Measurements from ENCODE around the gene TBXAS1. TPM values are rescaled to one million over a fixed set of nuclear protein-coding genes. Genes with fewer than 3 reads are reported as not detected.

The TBXAS1 gene
- total RNA-seq, 1 donor from 2014 or later = 20.0 TPM

DNA sequence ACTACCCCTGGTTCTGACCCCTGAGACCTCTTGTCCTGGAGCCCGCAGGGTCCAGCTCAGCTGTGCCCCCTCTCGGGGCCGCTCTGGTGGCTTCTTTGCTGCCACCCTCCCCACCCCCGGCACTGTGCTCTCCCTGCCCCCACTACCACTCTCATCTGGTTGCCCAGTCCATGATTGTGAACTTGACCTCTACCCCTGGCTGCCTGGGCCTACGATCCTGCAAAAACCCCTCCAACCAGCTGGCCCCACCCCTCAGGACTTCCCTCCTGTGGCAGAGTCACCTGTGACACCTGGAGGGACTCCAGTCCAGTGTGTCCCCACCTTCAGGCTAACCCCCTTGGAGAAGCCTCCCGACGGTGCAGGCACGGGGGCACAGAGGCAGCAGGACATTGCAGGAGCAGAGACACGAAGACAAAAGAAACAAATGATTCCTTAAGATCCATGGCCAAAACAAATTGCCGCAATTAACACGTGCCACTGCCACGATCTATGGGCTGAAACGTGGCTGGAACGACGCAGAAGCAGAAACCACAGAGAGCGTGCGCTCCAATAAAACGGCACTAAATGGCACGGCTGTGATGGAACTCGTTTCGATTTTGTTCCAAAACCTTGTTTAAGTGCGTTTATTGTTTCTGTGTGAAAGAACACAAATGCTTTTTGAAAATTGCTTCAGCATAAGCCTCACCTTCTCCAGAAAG lies 161.7 kb downstream of the TBXAS1 start:
- DNase-seq (ENCODE audit: low read depth) = no peak
- TF ChIP-seq, protein P1, sequence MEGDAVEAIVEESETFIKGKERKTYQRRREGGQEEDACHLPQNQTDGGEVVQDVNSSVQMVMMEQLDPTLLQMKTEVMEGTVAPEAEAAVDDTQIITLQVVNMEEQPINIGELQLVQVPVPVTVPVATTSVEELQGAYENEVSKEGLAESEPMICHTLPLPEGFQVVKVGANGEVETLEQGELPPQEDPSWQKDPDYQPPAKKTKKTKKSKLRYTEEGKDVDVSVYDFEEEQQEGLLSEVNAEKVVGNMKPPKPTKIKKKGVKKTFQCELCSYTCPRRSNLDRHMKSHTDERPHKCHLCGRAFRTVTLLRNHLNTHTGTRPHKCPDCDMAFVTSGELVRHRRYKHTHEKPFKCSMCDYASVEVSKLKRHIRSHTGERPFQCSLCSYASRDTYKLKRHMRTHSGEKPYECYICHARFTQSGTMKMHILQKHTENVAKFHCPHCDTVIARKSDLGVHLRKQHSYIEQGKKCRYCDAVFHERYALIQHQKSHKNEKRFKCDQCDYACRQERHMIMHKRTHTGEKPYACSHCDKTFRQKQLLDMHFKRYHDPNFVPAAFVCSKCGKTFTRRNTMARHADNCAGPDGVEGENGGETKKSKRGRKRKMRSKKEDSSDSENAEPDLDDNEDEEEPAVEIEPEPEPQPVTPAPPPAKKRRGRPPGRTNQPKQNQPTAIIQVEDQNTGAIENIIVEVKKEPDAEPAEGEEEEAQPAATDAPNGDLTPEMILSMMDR (conservative IDR thresholded peaks at IDR 0.05; ENCODE audit: low read depth, low read length) = no peak
- no peak overlapping the region for H3K4me3 ChIP-seq (ENCODE audit: low read depth, low read length)

DNA sequence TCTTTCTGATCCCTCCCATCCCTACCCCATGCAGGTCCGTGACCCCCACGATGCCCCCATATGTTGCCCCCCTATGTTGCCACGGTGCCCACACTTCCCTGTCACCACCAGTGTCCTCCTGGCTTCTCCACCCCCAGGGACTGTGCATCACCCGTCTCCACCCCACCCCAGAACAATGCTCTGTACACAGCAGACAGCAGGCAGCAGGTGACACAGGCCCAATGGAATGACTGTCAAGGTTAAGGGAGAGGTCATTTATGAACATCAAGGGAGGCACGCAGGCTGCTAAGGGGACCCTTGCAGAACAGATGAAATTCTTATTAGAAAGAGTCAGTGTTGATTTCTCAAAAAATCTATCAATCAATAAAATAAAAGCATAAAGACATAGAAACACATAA lies 162.2 kb downstream of the TBXAS1 start:
- no peak overlapping the region for H3K4me3 ChIP-seq (ENCODE audit: low read depth, low read length)
- TF ChIP-seq, protein P1 (conservative IDR thresholded peaks at IDR 0.05; ENCODE audit: low read depth, low read length) = no peak
- no peak for DNase-seq (ENCODE audit: low read depth)

DNA sequence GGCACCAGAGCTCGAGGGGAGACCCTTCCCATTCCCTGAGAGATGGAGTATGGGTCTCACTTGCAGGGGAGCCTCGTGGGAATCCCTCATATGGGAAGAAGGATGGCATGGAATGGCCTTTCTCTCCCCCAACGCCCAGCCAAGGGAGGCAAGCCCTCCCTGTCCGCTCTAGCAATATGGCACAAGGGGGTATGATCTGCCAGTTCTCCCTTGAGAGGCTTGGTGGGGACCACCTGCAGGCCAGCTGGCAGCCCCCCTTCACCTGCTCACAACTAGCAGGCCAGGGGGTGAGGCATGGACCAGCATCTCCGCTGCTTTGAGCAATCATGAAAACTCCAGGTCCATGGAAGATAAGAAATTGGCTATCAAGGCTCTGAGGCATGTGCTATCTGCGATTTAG lies 162.8 kb downstream of the TBXAS1 start:
- no peak for DNase-seq (ENCODE audit: low read depth)
- H3K4me3 ChIP-seq (ENCODE audit: low read depth, low read length) = no peak overlapping the region
- TF ChIP-seq, protein P1 (conservative IDR thresholded peaks at IDR 0.05; ENCODE audit: low read depth, low read length) = no peak

DNA sequence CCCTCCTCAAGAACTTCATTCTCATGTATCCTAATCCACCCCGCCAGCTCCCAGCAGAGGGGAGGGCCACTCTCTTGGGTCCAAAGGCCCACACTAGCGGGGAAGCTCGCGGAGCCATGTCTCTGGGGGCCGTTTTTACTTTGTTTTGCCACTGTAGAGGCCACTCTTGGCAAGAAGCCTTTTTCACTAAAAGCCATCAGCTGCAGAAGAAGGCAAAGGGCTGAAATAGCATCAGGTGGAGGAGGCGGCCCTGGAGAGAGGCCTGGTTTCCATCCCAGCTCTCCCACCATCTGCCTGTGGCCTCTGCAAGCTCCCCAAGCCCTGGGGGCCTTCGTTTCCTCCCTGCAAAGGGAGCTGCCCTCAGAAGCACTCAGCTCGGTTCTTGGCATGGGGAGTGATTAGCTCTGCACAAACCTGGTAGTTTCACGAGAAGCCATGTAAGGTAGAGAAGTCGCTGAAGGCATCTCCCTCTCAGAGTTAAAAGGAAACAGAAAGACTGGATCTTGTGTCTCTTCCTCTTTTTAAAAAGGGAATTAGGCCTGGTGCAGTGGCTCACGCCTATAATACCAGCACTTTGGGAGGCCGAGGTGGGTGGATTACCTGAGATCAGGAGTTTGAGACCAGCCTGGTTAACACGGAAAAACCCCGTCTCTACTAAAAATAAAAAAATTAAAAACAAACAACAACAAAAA lies 163.4 kb downstream of the TBXAS1 start:
- H3K4me3 ChIP-seq (ENCODE audit: low read depth, low read length) = no peak overlapping the region
- TF ChIP-seq, protein P1 (conservative IDR thresholded peaks at IDR 0.05; ENCODE audit: low read depth, low read length) = no peak
- no peak for DNase-seq (ENCODE audit: low read depth)

DNA sequence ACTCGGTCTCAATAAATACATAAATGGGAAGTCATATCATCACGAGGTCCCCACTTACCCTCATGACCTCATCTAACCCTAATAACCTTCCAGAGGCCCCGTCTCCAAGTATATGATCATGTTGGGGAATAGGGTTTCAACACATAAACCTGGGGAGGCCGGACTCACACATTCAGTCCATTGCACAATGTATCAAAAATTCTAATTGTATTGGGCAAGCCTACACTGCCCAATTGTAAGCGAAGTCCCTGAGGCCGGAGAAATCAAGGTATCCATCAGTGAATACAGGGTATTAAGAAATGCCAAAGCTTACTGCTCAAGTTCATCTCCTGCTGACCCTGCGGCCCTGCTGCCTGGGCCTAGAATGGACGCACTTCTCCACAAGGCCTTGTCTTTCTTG lies 164.1 kb downstream of the TBXAS1 start:
- DNase-seq (ENCODE audit: low read depth) = no peak
- H3K4me3 ChIP-seq (ENCODE audit: low read depth, low read length) = no peak overlapping the region
- TF ChIP-seq, protein P1 (conservative IDR thresholded peaks at IDR 0.05; ENCODE audit: low read depth, low read length) = no peak

DNA sequence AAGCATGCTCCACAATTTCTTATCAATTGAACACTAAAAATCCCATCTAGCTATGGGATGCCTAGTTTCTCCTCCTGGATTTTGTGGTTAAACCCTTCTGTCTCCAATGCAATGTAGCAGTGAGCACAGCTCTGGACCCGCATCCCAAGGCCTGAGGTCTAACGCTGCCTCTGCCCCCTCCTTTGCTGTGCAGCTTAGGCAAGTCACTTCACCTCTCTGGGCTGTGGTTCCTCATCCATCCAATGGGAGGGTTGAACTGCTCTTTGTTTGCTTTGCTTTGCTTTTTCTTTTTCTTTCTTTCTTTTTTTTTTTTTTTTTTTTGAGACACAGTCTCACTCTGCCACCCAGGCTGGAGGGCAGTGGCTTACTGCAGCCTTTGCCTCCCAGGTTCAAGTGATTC lies 164.5 kb downstream of the TBXAS1 start:
- DNase-seq (ENCODE audit: low read depth) = no peak

More for the DNA sequence above, 164.5 kb downstream of the TBXAS1 start:
- TF ChIP-seq, protein P1 (conservative IDR thresholded peaks at IDR 0.05; ENCODE audit: low read depth, low read length) = no peak
- no peak overlapping the region for H3K4me3 ChIP-seq (ENCODE audit: low read depth, low read length)
